Thoracic aorta (tissue), 2 donors: Measurements from ENCODE around the gene MVK. TPM values are rescaled to one million over a fixed set of nuclear protein-coding genes. Genes with fewer than 3 reads are reported as not detected.

Experiments used
- ATAC-seq: fragments of 150-250 bp; one replicate; pipeline ENCODE4 v1.8.0; 2017; ENCODE audit warnings: low read depth; ENCODE audit not compliant: insufficient number of reproducible peaks, low FRiP score
- DNase-seq: peaks from one replicate; pipeline ENCODE4 v3.0.0-alpha.2; 2020; ENCODE audit warnings: low spot score
- H3K27ac ChIP-seq, 2 donors: fragments of 200-600 bp; sonication (generic); 1 replicate in 1 of 2; 2 replicates in 1 of 2; pipeline ENCODE4 v1.5.1; 2016; ENCODE audit warnings: mild to moderate bottlenecking in 2 of 2, moderate library complexity in 2 of 2
- H3K27me3 ChIP-seq: fragments of 200-600 bp; sonication (generic); replicated peaks from 2 replicates; pipeline ENCODE4 v1.6.0; 2016; ENCODE audit warnings: mild to moderate bottlenecking; ENCODE audit not compliant: insufficient read depth
- H3K36me3 ChIP-seq: fragments of 200-600 bp; sonication (generic); one replicate; pipeline ENCODE4 v1.5.1; 2016
- H3K4me1 ChIP-seq, 2 donors: fragments of 200-600 bp; sonication (generic); 1 replicate in 1 of 2; 2 replicates in 1 of 2; pipeline versions ENCODE4 v1.5.1 to v1.6.0; 2016; ENCODE audit warnings: low read depth in 2 of 2, mild to moderate bottlenecking in 1 of 2; ENCODE audit not compliant: control insufficient read depth in 1 of 2
- H3K4me3 ChIP-seq: fragments of 200-600 bp; sonication (generic); 2 replicates; pipeline ENCODE4 v1.5.1; 2016; ENCODE audit warnings: mild to moderate bottlenecking
- H3K9me3 ChIP-seq: fragments of 200-600 bp; sonication (generic); 2 replicates; pipeline ENCODE4 v1.5.1; 2016
- total RNA-seq, 2 donors: library from RNA; depleted of rRNA; stranded (reverse); fragments of >200 nt; gene quantifications; one replicate each; pipeline versions ENCODE4 v1.1.0 to v1.2.3, GENCODE V29; 2016
- TF ChIP-seq, protein P1 (sequence below): fragments of 200-600 bp; sonication (generic); IDR thresholded peaks from one replicate; pipeline ENCODE4 v1.5.1; 2019; ENCODE audit warnings: antibody characterized with exemption

The MVK gene
- total RNA-seq, 2 donors from 2014 or later, result 4.7 to 19.0 TPM

GRCh38 chr12:109639151-109639872 lies 65.7 kb downstream of the MVK start:
- no peak for DNase-seq
- Histone ChIP-seq H3K9me3 (no peaks in the 10 kb centered on the region), H3K27me3 (no peaks in the 10 kb centered on the region), H3K4me3 (no peak overlapping the region), H3K36me3 (no peaks in the 10 kb centered on the region), H3K4me1 (no peaks in the 10 kb centered on the region), H3K27ac (no peak overlapping the region)
- TF ChIP-seq, protein P1, sequence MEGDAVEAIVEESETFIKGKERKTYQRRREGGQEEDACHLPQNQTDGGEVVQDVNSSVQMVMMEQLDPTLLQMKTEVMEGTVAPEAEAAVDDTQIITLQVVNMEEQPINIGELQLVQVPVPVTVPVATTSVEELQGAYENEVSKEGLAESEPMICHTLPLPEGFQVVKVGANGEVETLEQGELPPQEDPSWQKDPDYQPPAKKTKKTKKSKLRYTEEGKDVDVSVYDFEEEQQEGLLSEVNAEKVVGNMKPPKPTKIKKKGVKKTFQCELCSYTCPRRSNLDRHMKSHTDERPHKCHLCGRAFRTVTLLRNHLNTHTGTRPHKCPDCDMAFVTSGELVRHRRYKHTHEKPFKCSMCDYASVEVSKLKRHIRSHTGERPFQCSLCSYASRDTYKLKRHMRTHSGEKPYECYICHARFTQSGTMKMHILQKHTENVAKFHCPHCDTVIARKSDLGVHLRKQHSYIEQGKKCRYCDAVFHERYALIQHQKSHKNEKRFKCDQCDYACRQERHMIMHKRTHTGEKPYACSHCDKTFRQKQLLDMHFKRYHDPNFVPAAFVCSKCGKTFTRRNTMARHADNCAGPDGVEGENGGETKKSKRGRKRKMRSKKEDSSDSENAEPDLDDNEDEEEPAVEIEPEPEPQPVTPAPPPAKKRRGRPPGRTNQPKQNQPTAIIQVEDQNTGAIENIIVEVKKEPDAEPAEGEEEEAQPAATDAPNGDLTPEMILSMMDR, result no peak
- ATAC-seq, result no peak

DNA sequence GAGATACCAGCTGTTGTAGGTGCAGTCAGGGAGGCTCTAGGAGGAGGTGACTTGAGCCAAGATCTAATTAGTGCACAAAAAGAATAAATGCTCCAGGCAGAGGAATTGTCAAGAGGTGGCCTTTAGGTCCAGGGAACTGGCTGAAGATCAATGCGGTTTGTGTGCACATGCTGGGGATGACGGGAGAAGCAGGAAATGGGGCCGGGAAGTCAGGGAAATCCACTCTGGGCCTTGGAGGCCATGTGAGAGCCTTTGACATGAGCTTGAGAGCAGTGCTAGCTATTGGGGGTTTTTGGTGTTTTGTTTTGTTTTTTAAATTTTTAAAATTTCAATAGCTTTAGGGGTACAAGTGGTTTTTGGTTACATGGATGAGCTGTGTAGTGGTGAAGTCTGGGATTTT lies 67.4 kb downstream of the MVK start:
- no peak for ATAC-seq
- TF ChIP-seq, protein P1, result no peak
- Histone ChIP-seq H3K27ac (no peak overlapping the region), H3K4me1 (no peaks in the 10 kb centered on the region), H3K27me3 (no peaks in the 10 kb centered on the region), H3K9me3 (no peaks in the 10 kb centered on the region), H3K4me3 (no peak overlapping the region), H3K36me3 (no peaks in the 10 kb centered on the region)
- DNase-seq, result no peak

- no peaks in the 10 kb centered on the region for H3K9me3 ChIP-seq
- H3K36me3 ChIP-seq, result no peaks in the 10 kb centered on the region
- no peak overlapping the region for H3K27ac ChIP-seq
- H3K27me3 ChIP-seq, result no peaks in the 10 kb centered on the region
- H3K4me3 ChIP-seq, result no peak overlapping the region
- TF ChIP-seq, protein P1, result no peak
- no peaks in the 10 kb centered on the region for H3K4me1 ChIP-seq
- ATAC-seq (no peak), DNase-seq (no peak)
These were observed 67.8 kb downstream of the MVK start for GRCh38 chr12:109641422-109641821.

DNA sequence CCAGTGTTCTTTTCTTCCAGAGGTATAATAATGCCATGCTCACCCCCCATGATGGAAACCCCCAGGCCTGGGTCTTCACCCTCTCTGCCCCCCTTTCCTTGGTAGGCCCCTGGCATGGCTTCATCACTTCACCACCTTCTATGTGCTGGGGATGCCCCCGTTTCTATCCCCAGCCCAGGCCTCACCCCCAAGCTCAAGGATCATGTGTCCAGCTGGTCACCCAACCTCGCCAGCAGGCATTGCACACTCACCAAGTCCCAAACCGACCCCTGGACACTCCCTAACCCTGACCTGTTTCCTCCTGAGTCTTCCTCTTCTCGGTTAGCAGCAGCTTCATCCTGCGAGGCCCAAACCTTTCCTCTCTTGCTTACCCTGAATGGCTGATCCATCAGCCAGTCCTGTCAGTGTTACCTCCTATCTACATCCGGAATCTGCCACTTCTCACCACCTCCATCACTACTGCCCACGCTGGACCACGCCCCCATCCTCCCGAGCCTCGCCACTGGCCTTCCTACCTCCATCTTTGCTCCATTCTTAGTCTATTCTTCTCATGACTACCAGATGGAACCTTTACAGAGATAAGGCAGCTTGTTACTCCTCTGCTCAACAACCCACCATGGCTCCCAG lies 69.0 kb downstream of the MVK start:
- Histone ChIP-seq H3K27me3 (no peaks in the 10 kb centered on the region), H3K4me3 (no peak overlapping the region), H3K27ac (no peak overlapping the region), H3K9me3 (no peaks in the 10 kb centered on the region), H3K36me3 (no peaks in the 10 kb centered on the region), H3K4me1 (no peaks in the 10 kb centered on the region)
- DNase-seq, result no peak
- ATAC-seq, result no peak
- TF ChIP-seq, protein P1, result no peak

DNA sequence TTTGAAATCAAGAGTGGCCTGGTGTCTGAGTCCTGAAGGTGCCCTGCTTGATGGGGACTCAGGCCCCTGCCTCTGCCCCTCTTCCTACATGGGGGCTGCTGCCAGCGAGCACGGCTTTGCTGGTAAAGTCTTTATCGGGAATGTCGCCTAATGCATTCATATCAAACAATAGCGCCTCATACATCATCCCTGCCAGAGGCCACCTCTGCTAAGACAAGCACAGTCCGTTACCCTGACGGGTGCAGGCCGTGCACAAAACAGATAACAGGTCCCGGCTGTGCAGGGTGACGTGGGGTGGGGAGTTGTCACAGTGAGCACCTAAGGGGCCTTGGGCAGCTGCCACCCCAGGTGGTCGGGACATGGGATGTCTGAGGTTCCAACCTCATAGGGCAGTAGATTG lies 71.6 kb downstream of the MVK start:
- no peaks in the 10 kb centered on the region for H3K27me3 ChIP-seq
- DNase-seq (no peak), ATAC-seq (no peak)
- H3K4me1 ChIP-seq, result no peaks in the 10 kb centered on the region
- H3K4me3 ChIP-seq, result no peak overlapping the region
- H3K9me3 ChIP-seq, result no peaks in the 10 kb centered on the region
- H3K36me3 ChIP-seq, result no peaks in the 10 kb centered on the region
- TF ChIP-seq, protein P1, result no peak
- H3K27ac ChIP-seq, result no peak overlapping the region
